SK-N-SH (cell line): ENCODE results near the gene PFKP.

ENCODE experiments used
- EP300 ChIP-seq, 2 experiments: IDR thresholded peaks; 2 replicates each; pipeline versions ENCODE4 v1.4.0 to v1.6.1; 2012; ENCODE audit warnings: borderline replicate concordance in 1 of 2, low read depth in 1 of 2, low read length in 1 of 2
- MAX ChIP-seq: IDR thresholded peaks from 2 replicates; pipeline ENCODE4 v1.4.0; 2012; ENCODE audit warnings: low read depth
- POLR2AphosphoS5 ChIP-seq: IDR thresholded peaks from 2 replicates; pipeline ENCODE4 v1.6.1; 2012; ENCODE audit warnings: low read depth, low read length
- TAF1 ChIP-seq: IDR thresholded peaks from 2 replicates; pipeline ENCODE4 v1.6.1; 2012; ENCODE audit warnings: low read depth, mild to moderate bottlenecking, low read length, moderate library complexity, borderline replicate concordance
- TF ChIP-seq, protein P1 (sequence below): fragments of 200-600 bp; sonication (generic); IDR thresholded peaks from 2 replicates; pipeline ENCODE4 v1.6.1; 2017; ENCODE audit warnings: antibody characterized with exemption, mild to moderate bottlenecking, moderate library complexity
- TF ChIP-seq, protein P2 (sequence below): fragments of 150-350 bp; IDR thresholded peaks from 2 replicates; pipeline ENCODE4 v1.6.1; 2016; ENCODE audit warnings: mild to moderate bottlenecking, low read depth, low read length
- TF ChIP-seq, protein P3 (sequence below): IDR thresholded peaks from 2 replicates; pipeline ENCODE4 v1.6.1; 2012; ENCODE audit warnings: mild to moderate bottlenecking, low read depth, low read length, moderate library complexity

GRCh38 chr10:3173171-3173878 is 106.0 kb downstream of the PFKP start:
- TF ChIP-seq POLR2AphosphoS5 (no peak), EP300 (IDR thresholded peaks at IDR 0.05; ENCODE audit: borderline replicate concordance in 1 of 2, low read depth in 1 of 2, low read length in 1 of 2) (no peak), MAX (no peak), TAF1 (no peak)
- TF ChIP-seq, protein P1, sequence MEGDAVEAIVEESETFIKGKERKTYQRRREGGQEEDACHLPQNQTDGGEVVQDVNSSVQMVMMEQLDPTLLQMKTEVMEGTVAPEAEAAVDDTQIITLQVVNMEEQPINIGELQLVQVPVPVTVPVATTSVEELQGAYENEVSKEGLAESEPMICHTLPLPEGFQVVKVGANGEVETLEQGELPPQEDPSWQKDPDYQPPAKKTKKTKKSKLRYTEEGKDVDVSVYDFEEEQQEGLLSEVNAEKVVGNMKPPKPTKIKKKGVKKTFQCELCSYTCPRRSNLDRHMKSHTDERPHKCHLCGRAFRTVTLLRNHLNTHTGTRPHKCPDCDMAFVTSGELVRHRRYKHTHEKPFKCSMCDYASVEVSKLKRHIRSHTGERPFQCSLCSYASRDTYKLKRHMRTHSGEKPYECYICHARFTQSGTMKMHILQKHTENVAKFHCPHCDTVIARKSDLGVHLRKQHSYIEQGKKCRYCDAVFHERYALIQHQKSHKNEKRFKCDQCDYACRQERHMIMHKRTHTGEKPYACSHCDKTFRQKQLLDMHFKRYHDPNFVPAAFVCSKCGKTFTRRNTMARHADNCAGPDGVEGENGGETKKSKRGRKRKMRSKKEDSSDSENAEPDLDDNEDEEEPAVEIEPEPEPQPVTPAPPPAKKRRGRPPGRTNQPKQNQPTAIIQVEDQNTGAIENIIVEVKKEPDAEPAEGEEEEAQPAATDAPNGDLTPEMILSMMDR, result no peak
- TF ChIP-seq, protein P2, sequence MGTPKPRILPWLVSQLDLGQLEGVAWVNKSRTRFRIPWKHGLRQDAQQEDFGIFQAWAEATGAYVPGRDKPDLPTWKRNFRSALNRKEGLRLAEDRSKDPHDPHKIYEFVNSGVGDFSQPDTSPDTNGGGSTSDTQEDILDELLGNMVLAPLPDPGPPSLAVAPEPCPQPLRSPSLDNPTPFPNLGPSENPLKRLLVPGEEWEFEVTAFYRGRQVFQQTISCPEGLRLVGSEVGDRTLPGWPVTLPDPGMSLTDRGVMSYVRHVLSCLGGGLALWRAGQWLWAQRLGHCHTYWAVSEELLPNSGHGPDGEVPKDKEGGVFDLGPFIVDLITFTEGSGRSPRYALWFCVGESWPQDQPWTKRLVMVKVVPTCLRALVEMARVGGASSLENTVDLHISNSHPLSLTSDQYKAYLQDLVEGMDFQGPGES, result no peak
- TF ChIP-seq, protein P3, sequence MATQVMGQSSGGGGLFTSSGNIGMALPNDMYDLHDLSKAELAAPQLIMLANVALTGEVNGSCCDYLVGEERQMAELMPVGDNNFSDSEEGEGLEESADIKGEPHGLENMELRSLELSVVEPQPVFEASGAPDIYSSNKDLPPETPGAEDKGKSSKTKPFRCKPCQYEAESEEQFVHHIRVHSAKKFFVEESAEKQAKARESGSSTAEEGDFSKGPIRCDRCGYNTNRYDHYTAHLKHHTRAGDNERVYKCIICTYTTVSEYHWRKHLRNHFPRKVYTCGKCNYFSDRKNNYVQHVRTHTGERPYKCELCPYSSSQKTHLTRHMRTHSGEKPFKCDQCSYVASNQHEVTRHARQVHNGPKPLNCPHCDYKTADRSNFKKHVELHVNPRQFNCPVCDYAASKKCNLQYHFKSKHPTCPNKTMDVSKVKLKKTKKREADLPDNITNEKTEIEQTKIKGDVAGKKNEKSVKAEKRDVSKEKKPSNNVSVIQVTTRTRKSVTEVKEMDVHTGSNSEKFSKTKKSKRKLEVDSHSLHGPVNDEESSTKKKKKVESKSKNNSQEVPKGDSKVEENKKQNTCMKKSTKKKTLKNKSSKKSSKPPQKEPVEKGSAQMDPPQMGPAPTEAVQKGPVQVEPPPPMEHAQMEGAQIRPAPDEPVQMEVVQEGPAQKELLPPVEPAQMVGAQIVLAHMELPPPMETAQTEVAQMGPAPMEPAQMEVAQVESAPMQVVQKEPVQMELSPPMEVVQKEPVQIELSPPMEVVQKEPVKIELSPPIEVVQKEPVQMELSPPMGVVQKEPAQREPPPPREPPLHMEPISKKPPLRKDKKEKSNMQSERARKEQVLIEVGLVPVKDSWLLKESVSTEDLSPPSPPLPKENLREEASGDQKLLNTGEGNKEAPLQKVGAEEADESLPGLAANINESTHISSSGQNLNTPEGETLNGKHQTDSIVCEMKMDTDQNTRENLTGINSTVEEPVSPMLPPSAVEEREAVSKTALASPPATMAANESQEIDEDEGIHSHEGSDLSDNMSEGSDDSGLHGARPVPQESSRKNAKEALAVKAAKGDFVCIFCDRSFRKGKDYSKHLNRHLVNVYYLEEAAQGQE, result no peak
